HG03064 (cell line): ENCODE measurements around the gene TLCD4.
"Not testable (repeated sequence)": the region's sequence is repeated elsewhere in the genome, so short reads cannot be mapped to it uniquely, and the experiment has no call there.

ENCODE experiments used
- ATAC-seq: cut with Tn5 transposase; IDR thresholded peaks from one replicate; pipeline ENCODE4 v1.9.1; 2021; ENCODE audit warnings: low read depth; ENCODE audit not compliant: unreplicated experiment

Gene TLCD4, protein sequence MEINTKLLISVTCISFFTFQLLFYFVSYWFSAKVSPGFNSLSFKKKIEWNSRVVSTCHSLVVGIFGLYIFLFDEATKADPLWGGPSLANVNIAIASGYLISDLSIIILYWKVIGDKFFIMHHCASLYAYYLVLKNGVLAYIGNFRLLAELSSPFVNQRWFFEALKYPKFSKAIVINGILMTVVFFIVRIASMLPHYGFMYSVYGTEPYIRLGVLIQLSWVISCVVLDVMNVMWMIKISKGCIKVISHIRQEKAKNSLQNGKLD

DNA sequence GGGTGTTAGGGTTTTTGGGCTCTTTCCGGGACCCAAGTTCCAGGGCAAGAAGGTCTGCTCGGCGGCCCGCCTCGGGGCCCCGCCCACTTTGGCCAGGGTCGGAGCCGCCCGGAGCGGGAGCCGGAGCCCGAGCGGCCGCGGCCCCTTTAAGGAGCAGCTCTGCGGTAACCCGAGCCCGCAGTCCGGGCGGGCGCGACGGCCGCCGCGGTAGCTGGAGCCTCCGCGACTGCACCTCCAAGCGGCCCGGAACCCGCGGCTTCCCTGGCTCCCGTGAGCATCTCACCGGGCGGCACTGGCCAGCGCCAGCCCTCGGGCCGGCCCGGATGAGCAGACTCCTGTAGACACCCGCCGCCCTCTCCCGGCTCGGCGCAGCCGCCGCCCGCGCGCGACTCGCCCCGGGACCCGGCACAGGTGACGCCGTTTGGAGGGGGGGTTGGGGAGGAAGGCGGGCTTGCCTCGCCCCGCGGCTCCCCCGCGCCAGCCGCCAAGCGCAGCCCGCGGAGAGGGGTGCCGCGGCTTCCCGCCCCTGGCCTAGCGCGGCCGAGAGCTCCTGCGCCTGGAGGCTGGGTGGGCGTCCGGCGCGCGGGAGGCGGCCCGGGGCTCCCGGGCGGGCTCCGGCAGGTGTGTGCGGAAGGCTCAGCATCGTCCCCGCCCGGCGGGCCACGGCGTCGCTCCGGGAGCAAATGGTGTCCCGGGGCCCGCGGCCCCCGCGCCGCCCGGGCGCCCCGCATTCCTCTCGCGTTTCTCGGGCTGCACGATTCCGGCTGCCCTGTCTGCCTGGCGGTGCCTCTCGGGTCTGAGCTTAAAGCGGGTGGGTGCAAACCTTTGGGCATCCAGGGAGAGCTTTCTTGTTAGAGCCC lies at the start of gene TLCD4:
Gene TLCD4 (plus strand): TSS at position 149 of the 860 bp plus-strand sequence. CDS start 26,547 bp downstream, outside the sequence.
- ATAC-seq: no peak

DNA sequence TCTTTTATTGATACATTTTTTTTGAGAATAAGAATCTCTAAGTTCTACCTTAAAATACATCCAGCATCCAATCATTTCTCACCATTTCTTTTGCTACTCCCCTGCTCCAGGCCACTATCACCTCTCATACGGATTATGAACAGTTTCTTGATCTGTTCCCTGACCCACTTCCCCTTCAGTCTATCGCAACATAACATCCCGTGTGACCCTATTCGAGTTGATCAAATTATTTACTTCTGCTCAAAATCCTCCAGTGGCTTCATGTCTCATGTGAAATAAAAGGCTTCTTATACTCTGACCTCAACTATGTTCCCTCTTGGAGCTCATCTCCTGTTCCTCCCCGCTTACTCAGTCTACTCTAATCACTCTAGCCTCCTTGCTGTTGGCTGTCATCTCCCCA lies 49.6 kb upstream of the TLCD4 start:
- no peak for ATAC-seq

DNA sequence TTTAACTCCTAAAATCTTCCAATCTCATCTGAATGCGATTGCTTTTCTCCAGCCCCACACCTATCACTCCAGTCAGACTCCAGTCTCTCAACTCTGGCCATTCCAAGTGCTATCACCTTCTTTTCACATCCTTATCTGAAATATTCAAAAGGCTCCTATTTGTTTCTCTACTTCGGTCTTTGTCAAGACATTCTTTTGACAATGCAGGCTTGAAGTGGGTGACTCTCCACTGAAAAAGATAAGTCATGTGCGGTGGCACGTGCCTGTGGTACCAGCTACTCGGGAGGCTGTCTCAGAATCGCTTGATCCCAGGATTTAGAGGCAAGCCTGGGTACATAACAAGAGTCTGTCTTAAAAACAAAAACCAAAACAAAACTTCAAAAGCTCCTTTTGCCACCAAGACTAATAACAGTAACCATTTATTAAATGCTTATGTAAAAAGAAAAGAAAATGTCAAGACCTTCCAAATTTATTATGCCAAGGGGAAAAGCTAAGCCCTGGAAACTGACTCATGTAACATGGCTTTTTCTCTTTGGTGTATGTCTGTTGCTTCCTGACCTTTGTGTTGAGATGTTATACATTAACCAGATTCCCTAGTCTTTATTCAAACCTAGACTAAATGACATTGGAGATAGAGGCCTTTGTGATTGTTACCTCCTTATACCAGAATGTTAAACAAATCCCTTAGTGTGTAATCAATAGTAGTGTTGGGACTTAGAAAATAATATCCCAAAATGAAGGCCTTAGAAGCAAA lies 48.0 kb upstream of the TLCD4 start:
- no peak for ATAC-seq

DNA sequence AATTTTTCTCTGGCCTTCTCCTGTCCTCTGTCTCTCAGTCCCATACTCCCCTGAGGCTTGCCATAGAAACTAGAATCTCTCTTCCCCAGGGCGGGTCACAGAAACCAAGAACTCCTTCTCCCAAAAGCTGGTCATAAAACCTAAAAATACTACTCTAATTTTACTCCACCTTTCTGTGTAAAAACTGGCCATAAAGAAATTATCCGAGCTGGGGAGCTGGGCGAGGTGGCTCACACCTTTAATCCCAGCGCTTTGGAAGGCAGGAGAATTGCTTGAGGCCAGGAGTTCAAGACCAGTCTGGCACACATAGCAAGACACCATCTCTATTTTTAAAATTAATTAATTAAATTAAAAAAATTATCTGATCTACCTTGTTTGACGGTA lies 47.5 kb upstream of the TLCD4 start:
- no peak for ATAC-seq

DNA sequence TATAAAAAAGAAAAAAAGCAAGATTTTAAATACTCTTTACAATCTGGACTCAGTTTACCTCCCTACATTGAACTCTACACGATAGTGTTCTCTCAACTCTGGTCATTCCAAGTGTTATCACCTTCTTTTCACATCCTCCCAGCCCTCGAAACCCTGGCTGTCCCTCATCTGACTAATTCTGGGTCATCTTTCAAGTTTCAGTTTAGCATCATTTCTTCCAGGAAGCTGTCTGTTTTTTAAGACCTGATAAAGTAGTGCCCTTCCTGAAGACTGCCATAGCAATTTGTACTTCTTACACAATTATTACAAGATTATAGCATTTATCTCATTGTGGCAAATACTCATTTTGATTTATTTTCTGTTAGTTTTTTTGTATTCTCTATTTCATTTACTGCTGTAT lies 45.6 kb upstream of the TLCD4 start:
- ATAC-seq: no peak

DNA sequence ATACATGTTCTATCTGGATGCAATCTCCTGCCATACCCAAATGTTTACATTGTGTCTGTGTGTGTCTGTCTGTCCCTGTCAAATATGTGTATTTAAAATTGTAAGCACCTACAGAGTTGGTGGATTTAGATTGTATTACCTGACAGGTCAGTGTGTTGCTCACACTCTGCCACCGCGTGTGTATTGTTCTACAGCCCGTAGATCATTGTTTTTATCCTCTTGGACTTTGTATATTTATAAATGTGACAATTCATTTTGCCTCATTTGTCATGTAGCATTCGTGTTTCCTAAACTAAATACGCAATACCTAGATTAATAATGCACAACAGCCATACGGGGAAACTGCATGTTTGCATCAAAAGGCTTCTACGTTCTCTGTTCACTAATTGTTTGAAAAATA lies 45.0 kb upstream of the TLCD4 start:
- ATAC-seq: no peak

DNA sequence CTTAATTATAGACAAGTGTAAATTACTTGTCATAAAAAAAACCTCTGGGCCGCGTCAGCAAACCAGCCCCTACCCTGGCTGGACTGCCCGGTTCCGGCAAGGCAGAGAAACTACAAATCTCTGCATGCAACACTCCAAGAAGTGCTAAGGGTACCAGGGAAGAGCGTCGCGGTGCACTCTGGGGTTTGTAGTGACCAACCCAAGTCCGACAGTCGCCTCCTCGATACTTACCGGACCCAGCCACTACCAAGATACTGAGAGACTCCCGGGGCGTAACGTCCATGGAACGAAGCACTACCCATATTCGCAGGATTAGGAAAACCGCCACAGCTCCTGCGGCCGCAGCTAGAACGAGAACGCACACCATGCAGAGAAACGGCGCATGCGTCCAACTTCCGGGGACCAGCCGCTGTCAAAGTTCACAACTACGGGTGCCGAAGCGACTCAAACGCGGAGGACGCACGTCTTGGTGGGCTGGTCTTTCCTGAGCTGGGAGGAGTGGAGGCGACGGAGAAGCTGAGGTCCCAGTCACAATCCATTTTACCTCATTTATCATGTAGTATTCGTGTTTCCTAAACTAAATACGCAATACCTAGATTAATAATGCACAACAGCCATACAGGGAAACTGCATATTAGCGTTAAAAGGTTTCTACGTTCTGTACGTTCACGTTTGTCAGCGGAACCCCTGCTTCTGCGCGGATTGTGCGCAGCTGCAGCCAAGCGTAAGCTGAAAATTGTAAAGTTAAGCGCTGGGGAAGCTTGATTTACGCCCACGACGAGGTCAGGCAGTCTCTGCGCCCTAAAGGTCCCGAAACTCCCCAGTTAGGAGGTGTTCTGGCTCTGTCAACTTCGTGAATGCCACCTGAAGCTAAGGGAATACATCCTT lies 44.4 kb upstream of the TLCD4 start, which contains the start of gene ALG14:
Gene ALG14 (minus strand): TSS at position 420 of the 888 bp plus-strand sequence. CDS start 53 bp downstream, at position 367.
- peak; percentile 96 for ATAC-seq

DNA sequence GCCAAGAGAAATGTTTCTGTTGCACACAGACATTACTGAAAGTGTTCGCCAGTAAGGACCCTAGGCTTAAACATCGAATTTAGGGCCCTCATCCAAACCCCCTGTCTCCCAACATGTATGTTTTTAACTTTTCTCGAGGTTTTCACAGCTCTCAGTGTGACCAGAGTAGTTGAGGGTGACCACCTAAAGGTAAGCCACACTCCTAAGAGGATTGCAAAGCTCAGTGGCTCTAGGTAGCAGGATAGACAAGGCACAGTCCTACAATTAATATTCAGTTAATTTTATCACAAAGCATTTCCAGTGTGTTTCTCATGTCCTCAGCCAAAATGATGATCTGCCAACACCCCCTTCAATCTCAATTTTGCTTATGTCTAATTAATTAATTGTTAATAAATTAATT lies 43.7 kb upstream of the TLCD4 start:
- no peak for ATAC-seq

DNA sequence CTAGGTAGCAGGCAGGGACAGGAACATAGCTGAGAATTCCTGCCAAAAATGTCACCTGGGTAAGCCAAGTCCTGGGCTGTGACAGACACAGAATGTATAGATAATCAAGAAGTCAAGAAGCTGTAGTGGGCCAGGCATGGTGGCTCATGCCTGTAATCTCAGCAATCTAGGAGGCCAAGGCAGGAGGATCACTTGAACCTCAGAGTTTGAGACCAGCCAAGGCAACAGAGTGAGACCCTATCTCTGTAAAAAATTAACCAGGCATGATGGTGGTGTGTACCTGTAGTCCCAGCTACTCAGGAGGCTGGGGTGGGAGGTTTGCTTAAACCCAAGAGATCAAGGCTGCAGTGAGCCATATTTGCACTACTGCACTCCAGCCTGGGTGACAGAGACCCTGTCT lies 41.1 kb upstream of the TLCD4 start:
- ATAC-seq: no peak

DNA sequence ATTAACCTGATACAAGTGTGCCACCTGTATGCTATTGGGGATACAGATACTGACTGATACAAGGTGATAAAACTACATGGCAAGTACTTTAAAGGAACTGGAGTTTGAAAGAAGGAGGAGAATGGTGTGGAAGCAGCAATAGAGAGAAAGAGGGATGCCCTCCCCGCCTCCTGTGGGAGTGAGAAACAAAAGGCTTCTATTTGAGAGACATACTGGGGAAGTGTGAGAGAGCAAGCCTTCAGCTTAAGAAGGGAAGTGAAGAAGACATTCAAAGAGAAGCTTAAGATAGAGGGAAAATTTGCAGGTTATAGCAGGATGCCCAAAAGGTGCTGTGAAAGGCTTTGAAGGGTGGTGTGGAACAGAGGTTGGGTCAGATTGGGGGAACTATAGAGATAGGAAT lies 36.7 kb upstream of the TLCD4 start:
- ATAC-seq: no peak

DNA sequence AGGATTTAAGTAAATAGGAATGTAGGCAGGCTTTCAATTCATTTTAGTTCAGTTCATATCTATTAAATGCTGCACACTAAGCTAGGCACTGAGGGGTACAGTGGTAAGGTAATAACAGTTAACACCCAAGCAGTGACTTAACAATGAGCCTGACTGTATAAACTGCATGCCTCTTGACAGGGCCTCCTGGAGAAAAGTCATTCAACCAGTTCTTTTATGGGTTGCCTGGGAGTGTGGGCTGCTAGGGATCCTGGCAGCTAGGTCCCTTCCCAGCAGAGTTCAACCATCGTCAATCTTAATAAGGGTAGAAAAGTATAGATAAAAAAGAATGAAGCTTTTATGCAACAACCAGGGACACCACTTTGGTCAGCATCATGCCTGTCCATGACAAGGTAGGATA lies 36.3 kb upstream of the TLCD4 start:
- no peak for ATAC-seq

DNA sequence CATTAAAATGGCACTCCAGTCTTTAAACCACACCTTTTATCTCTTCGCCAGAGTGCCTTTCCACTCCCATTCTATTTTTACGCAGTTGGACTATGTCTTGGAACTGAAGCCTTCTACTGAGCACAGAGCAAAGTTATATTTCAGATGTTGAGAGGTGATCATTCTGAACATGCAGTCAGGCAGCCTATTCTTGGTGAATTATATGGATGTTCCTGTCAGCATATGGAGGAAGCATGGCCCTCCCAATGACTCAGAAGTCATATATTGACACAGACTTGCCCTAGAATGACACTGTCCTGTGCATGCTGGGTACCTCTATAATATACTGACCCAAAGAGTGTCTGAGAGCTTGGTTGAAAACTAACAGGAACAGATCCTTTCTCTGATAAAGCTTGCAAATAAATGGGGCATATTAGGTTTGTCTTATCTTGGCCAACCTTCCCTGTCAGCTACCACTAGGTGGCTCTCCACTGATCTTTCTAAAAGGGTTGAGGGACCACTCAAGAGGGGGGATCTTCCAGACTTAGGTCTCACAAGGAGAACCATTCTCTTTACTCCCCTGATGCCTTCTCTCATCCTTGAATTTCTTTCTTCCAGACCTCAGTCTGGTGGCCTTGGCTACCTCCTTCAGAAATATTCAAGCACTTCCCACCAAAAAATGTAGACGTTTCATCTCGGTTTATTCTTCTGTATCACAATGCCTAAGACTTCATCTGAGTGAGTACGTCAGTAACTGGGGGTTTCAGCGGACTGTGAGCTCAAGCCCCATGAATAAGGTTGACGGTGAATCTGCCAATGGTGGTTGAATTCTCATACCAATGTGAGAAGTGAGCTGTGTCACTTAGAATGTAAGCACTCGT lies 32.6 kb upstream of the TLCD4 start:
- no peak for ATAC-seq

DNA sequence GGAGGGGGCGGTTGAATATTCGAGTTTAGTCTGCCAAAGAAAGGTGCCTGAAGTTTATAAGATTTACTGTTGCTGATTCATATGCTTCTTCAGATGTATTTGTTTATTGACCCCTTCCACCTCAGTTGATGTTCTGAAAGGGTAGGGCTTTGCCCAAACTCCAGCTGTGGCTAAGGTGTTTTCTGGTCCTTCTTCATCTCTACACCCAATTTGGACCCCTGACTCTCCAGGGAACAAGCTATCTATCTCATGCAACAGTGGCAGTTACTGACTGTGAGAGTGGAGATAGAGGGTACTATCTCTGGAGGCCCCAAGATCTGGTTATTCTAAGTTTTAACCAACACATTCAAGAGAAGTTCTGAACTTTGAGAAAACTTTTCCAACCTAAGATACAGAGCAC lies 31.8 kb upstream of the TLCD4 start:
- ATAC-seq: no peak

DNA sequence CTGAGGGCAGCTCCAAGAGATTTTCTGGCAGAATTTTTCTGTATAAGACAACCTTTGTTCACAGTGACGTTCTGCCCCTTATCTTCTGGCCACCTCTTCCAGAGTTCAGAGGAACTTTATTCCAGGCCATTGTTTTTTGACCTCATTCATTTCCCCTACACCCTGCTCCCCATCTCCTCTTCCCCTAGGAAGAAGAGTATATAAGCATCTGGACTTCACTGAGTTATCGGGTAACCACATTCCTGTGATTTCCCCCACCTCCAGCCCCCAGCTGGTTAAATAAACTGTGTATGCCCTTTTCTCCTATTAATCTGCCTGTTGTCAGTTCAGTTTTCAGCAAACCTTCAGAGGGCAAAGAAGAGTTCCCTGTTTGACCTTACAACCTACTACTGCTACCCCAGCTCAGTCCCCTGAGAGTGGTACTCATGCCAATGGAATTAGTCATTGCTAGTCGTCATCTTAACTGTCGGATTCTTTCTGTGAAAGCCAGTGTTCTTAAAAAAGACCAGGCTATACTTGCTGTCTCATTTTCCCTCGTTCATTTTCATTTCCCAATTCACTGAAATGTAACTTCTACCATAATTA lies 30.1 kb upstream of the TLCD4 start:
- no peak for ATAC-seq

DNA sequence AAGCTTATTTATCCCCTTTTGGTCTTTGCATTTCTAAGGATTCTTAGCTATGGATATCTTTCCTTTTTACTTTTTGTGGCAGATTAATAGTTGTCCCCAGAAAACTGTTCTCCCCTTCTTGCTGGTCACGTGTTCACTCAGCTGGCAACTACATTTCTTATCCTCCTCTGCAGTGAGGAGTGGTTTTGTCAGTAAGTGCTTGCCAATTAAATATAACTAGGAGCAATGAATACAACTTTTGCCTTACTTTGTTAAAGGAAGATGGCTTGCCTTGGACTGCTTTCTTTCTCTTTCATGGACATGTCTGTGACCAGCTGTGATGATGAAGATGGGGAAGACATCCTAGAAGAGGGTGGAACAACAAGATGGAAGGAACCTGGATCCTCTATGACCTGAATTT lies 28.9 kb upstream of the TLCD4 start:
- no peak for ATAC-seq

DNA sequence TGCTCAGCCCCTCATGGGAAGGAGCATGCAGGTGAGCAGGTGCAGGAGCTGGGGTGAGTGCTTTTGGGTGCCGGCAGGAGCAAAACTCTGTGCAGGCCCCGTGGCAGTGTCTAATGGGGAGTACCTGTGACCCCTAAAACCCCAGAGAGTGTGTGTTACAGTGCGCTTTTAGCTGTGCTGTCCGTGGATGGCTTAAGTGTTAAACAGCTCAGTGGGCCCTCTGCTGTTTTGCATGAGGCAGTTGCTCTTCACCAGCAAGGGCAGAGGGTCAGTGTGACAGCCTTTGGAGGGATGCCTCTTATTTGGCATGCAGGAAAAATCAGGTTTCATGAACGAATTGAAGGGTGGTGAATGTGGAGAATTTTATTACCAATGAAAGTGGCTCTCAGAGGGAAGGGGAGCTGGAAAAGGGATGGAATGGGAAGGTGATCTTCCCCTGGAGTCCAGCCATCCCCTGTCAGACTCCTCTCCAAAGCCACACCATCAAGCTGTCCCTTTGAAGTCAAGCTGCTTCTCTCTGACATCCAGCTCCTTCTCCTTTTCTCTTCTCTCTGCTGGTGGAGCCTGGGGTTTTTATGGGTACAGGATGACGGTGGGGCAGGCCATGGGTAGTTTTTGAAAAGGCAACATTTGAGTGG lies 27.4 kb upstream of the TLCD4 start:
- ATAC-seq: no peak

DNA sequence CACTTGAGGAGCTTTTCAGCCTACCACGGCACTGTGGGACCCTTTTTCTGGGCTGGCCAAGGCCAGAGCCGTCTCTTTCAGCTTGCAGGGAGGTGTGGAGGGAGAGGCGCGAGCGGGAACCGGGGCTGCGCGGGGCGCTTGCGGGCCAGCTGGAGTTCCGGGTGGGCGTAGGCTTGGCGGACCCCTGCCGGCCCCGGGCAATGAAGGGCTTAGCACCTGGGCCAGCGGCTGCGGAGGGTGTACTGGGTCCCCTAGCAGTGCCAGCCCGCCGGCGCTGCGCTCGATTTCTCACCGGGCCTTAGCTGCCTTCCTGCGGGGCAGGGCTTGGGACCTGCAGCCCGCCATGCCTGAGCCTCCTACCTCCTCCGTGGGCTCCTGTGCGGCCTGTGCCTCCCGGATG lies 25.9 kb upstream of the TLCD4 start:
- not testable (repeated sequence) for ATAC-seq

DNA sequence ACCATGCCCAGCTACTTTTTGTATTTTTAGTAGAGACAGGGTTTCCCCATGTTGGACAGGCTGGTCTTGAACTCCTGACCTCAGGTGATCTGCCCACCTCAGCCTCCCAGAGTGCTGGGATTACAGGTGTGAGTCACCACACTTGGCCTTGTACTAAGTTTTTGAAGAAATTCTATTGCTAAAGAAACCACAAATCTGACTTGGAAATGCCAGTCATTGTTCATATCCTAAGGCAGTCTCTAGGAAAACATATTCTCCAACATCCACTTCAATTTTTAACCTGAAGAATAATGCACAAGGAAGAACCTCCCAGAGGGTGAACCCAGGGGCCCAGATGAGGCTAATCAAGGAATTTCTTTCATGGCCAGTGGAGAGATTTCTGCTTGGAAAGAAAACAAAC lies 24.3 kb upstream of the TLCD4 start:
- ATAC-seq: not testable (repeated sequence)

DNA sequence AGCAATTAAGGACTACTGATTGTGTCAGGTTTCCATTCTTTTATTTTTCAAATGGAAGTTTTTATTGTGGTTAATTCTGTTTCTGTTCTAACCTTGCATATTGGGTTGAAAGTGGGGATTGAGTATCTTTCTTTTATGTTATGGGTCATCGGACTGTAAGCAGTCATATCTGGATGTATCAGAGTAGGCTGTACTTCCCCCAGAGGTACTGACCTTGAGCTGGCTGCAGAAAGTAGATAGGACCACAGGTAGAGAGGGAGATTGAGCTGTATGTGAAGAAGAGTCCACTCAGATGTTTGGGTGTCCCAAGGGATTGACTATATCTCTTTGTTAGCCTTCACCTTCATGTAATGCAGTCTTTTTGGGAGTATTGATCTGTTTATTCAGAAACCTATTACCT lies 23.9 kb upstream of the TLCD4 start:
- no peak for ATAC-seq
